Measurements from ENCODE around the gene KIF5C.
A peak's percentile ranks its signal among the peaks of the same experiment; 100 is the strongest.

Gene KIF5C

DNA sequence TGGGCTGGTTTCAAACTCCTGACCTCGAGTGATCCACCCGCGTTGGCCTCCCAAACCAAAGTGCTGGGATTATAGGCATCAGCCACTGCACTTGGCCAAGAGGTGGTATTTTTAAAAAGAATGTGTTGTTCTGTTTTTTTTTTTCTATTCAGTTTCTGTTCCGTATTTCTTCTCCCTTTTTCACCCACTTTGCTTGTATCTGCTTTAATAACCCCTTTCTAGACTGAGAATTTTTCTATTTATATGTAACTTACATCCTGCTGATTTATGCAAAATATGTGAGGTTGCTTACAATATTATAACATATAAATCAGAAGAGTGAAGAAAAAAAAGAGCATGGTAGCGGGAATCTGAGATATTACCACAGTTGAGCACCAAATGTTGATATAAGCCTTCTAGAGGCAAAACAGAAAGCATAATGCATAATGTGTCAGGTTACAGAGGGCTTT, 146.3 kb downstream of the KIF5C start:
- no peak for DNase-seq

DNA sequence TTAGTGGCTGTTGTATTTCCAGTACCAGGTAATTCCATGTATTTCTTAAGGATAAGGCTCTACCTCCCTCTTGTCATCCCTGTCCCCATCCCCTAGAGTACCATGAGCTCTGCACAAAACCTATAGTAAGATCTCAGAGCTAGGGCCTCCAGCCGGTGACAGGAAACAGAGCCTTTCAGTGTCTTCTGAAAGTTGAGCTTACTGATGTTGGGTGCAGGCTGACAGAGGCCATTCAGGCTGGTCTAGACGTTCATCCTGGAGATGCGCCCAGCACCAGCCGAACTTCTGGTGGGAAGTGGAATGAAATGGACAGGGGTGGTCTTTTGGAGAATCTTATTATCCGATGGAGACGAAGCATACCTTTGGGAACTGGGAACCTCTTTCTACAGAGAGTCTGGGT, 146.7 kb downstream of the KIF5C start:
- DNase-seq: no peak

DNA sequence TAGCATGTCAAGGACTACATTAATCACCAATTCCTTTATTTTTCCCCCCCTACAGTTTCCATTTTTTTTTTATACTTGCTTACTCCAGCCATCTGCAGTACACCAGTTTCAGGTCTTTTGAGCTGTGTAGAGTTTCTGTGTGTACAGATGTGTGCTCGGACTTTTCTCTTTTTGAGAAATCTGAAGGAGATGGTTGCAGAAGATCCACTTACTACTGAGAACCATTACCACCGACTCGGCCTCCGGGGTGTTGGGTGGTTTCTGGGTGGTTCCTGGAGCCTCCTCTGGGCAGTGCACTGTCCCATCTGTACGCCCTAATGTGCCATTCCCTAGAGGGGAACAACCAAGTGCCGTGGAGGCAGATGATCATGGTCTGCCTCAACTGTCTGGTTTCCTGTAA, 148.1 kb downstream of the KIF5C start:
- no peak for DNase-seq

DNA sequence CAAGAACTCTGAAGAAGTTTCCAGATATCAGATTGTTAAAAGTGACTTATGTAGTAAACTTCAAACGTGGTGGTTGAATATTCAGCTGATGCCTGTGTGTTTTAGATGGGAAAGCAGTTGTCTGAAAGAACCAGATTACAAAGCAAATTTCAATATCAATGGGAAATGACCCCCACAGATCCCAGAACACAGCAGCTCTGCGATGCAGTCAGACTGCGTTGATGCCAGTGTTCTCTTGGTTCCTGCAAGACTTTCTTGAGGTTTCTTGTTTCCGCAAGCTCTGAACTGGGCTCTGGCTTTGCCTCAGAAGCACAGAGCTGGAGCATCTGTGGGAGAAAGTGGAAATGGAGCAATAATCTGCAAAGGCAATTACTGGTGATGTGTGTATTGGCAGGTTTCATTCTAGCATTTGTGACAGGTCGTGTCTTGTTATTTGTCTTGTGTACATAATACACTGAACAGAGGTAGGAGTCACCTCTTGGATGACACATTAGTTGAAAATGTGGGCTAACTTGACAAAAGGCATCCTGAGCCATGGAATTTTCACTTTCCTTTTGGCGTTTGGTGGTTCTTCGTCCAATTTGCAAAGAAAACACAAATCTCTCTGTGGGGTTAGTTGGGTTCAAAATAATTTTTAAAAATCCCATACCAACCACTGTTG, 152.7 kb downstream of the KIF5C start:
- DNase-seq: no peak

DNA sequence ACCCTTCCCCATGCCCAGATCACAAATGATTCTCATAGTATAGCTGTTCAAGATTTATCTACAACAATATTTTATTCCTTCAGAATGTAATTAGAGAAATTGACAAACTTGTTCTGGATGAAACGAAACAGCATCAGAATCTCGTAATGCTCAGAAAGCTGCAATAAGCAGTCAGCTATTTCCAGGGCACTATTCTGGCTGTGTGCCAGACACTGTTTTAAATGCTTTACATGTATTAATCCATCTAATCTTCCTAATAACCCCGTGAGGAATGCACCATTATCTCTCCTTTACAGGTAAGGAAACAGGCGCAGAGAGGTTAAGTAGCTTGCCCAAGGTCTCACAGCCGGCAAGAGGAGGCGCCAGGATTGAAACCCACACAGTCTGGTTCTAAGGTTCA, 153.3 kb downstream of the KIF5C start:
- DNase-seq: no peak

DNA sequence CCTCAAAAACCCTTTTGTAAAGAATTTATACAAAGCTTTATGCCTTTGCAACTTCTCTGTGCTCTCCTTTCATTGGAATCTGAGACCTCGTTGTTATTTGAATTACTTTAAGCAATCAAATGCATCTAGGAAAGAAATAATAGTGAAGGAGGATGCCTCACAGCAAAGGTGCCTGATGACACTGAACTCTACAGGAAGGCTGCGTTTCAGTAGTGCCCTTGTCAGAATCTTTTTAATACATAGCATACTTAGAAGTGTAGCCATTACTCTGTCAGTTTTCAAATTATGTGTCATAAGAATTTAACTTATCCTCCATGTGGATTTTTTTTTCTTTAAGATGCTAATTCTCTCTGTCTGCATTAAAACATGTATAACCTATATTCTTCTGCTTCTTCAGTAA, 153.9 kb downstream of the KIF5C start:
- no peak for DNase-seq

DNA sequence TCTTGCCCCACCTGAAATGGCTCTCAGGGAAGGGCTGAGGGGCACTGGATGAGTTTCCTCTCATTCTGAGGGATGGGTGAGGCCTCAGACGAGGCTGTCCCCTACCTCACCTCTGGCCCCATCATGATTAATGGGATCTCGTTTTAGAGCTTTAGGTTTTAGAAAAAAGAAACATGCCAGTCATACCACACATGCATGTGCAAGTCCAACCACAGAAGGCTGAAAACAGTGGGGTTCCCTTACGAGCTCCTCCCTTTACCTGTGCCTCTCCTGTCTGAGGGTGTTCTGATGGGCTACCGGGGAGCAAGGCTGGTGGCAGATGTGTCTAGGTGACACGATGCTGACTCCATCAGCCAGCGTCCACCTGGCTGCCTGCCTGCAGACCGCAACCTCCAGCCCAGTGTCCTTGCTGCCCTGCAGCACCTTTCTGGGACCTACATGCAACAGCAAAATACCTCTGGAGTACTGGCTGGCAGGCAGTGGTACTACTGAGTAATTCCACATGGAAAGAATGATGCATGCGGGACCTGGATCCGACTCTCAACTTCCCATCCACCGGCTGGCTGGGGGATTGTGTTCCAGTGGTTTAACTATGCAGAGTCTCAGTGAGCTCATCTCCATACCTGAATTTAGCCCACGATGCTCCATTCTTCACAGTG, 154.4 kb downstream of the KIF5C start:
- DNase-seq: no peak

DNA sequence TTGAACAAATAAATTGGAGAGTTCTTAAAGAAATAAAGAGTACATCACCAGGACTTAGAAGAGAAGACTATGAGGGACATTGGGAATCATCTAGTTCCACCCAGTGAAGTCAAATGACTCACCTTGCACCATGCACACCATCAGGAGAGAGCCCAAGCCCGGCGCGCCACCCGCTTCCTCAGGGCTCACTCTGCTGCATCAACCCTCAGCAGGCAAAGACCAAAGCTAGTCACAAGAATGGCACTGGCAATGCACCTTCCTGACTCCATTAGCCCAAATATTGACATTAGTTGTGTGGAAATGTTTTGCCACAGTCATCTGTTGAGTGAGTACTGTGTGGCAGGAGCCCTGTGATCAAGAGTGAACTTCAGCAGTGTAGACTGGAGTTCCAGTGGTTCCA, 156.4 kb downstream of the KIF5C start:
- DNase-seq: no peak

DNA sequence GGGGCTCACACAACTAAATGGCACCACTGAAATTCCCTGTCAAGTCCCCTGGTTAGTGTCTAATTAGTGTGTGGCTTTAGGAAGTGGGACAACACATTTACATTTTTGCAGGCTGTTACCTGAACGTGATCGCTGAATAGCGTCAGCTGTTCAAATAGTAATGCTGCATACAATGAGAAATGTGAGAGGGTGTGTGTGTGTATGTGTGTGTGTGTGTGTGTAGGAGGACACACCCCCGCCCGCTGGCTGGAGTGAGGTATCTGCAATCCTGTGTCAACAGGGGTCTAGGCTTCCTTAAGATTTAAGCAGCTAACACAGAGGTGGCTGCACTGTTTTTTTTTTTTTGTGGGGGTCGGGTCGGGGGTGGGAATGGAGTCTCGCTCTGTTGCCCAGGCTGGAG, 158.7 kb downstream of the KIF5C start:
- DNase-seq: no peak

DNA sequence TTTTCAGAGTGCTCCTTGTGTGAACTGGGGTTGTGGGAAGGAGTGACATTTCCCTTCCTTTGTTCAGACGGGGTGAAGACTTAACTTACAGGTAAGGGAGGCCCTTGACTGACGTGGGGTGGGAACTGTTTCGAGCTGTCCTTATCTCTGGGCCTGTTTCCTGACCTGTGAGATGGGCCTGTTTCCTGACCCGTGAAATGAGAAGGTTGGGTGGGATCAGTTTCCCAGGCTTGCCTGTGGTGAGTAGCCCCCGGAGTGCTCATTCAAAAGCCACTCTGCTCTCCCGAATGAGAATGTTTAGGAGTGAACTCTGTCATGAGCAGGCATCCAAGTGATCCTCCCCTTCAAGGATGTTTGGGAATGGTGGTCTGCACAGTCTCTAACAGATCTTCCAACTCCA, 159.4 kb downstream of the KIF5C start:
- DNase-seq: no peak

DNA sequence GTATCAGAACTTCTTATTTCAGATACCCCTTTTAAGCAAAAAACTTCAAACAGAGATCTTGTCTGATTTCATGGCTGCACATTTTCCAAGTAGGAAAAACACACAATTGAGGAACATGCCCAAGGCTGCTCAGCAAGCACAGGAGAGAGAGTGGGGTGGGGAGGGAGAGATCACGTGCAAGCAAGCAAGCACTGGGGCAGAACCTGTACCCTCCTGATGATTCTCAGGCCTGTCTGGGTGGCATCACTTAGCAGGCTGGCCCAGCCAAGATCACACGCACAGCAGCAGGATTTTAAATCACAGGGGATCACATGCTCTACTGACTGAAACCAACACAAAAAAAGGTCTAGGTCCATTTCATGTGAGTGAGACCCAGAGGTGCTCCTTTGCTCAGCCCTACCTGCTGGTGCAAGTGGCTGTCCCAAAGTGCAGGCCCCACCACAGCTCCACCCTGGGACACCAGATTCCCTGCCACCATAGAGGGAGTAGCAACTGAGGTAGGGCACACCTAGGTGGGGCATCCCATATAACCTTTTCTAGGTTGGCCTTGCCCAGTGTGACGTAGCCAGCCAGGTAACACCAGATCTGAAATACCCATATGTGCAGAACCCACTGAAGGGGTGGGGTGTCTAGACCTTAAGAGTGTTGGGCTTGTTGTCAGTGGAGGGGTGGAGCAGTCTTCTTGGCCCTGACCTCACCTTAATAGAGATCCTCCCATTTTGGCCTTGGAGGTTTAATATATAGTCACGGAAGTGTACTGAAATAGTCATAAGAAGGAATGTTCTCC, 161.7 kb downstream of the KIF5C start:
- DNase-seq: no peak

DNA sequence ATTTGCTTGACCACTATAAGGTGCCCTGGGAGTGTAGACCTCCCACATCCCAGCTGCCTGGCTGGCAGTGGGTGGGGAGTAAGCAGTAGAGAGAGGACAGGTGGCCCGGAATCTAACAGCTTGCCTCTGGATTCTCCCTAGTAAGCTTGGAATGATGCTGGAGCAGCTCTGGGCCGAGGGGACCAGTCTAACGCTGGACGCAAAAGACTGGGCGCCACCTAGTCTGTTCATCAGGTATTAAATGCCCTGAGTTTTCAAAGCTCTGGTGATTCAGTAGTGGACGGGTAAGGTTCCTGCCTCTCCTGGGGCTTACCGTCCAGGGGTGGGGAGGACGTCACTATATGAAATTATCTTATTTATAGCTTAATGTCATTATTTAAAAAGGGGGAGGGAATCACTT, 162.8 kb downstream of the KIF5C start:
- DNase-seq: no peak

DNA sequence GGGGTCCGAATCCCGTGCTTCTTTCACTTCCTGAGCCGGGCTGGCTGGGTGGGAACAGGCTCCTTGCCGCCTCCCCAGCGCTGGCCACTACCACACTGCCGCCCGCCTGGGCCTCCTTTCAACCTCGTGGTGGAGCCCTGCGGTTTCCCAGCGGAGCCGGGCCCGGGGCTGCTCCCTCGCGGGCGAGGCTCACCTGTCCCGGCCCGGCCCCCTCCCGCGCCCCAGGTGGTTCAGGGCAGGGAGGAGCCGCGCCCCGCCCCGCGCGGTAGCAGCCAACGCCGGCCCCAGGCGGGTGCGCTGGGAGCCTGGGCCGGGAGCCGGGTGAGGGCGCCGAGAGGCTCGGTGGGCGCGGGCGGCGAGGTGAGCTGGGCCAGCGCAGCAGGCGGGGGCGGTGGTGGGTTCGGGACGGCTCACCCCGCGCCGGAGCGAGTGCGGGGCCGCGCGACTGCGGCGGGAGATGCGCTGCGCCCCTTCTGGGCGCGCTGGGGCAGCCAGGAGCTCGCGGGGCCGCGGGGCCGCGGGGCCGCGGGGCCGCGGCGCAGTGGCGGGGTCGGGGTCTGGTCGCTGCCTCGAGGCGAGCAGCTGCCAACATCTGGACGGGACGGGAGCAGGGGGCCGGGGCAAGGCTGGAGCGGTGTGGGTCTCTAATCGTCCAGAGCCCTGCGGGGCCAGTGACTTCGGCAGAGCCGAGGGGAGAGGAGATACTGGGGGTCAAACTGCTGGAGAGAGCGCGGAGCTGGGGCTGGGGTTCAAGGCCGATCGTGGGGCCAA, 163.6 kb downstream of the KIF5C start, which contains the start of gene LYPD6B:
LYPD6B (plus strand) TSS at position 258 of the 771 bp plus-strand sequence. CDS start 92,250 bp downstream, outside the sequence.
- no peak for DNase-seq

DNA sequence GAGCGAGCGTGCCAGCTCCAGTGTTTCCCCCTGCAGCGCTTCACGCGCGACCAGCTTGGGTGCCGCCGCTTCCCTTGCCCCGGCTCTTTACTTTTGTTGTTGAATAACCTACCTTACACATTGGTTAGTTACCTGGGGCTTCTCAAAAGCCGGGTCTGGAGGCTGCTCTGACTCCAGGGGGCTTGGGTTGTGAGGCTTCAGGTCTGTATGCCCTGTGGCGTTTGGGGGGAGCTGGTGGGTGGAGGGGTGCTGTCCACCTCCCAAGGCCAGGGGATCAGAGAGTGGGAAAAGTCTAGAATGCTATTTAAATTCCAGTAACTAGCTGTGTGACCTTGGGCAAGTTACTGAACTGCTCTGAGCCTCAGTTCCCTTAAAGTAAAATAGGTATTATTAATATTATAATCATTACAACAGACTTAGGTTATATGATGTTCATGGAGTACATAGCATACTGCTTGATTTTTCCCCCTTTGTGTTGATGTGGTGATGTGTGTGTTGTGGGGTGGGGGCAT, 164.2 kb downstream of the KIF5C start:
- DNase-seq: no peak

DNA sequence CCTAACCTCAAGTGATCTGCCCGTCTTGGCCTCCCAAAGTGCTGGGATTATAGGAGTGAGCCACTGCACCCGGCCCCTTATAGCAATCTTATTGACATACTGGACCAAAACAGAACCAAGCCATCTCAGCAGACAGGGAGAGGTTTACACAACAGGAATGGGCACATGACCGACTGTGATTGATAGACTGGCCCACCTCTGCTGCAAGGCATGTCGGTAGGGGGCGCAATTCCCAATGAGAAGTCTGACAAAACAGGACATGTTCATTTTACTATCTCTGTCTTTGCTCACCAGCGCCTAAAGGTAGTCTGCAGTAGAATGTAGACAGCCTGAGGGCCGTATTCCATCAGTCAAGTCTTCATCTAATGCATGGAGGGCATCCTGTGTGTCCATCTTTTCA, 165.4 kb downstream of the KIF5C start:
- peak; percentile 41 for DNase-seq

DNA sequence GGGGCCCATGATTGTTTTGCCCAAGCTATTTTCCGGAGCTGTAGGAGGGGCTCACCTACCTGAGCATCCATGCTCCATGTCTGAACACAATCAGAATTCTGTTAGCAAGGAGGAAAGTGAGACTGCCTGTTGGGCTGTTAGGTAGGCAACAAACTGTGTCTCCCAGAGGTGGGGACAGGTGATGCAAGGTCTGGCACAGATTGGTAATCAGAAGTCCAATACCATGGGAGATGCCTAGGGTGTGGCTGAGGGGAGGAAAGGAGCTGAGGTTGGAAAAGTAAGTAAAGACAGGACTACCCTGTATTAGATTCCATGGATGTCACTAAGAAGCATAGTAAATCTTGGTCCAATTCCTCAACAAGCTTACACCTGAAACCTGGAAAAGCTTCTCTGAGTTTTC, 166.5 kb downstream of the KIF5C start:
- DNase-seq: no peak

DNA sequence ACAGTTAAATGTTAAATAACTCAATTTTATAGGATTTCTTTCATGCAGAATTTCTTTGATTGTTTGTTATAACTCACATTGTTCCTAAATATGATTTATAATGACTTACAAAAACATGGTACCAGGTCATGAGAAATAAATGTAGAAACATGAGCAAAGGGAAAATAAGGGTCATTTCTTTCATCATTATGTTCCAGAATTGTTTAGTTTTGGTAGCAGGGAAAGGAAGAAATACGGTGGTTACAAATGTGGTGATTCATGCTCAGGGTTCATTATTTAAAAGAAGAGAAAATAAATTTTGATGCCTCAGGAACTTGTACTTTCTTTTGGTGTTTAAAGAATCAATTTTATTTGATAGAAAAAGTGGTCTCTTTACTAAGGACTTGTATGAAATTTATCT, 167.9 kb downstream of the KIF5C start:
- no peak for DNase-seq

DNA sequence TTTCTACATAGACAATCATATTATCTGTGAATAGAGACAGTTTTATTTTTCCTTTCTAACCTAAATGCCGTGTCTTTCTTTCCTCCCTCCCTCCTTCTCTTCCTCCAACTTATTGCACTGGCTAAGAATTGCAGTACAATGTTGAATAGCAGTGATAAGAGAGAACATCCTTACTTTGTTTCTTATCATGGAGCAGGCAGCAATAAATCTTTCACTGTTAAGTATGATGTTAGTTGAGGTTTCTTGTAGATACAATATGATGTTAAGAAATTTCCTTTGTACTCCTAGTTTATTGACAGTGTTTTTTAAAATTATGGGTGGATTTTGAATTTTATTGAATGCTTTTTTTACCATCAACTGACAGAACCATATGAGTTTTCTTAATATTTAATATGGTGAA, 169.5 kb downstream of the KIF5C start:
- DNase-seq: no peak

DNA sequence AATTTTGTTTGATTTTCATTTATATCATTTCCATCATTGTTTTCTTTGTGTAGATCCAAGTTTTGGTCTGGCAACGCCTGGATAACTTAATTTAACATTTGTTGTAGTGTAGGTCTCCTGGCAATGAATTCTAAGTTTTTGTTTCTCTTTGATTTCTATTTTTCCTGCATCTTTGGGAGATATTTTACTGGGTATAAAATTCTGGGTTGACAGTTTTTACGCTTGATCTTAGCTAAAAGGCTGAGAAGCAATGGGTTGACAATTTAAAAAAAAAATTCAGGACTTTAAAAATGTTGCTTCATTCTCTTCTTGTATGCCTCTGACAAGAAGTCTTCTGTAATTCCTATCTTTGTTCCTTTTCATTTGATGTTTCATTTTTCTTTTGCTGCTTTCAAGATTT, 172.1 kb downstream of the KIF5C start:
- DNase-seq: no peak

DNA sequence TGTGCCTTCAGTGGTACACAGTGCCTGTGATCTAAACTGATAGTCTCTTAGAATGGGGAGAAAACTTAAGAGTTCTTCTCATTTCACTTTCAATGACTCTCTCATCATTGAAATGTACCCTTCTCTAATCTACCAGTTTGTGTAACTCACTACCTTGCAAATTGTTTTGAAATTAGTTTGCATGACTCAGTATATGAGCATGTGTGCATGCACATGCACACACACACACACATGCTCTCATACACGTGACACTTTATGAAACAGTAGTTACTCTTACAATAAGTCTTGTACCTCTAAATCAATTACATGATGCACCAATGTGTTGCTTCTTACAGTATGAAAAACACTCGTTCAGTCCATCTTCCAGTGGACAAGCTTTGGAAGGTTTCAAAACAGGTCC, 174.1 kb downstream of the KIF5C start:
- DNase-seq: no peak

DNA sequence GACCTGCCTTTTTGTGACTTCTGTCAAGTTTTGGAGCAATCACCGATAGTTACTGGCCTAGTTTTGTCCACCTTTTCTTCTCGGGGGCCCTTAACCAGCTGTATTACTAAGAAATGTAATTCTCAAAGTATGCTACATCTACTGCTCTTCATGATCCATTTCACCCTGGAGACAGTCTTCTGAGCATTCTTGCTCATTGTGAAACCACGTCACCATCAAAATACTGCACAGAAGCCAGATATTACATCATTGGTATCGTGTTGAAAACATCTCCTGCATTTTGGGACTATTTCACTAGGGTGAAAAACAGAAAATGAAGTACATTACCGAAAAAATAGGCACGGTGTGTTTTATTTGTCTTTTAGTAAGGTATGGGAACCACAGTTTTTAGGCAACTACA, 175.2 kb downstream of the KIF5C start:
- DNase-seq: no peak

DNA sequence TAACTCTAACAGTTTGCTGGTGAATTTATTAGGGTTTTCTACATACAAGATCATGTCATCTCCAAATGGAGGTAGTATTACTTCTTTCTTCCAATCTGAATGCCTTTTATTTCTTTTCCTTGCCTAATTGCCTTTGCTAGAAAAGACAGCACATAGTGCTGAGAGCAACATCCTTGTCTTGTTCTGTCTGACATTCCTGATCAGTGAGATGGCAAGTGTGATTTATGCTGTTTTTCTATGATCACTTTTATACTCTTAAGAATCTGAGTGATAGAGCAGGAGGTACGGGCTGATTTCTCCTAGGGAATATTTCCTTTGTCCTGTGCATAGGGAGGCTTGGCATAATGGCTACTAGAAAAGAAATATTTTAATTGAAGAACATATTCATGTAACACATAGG, 180.7 kb downstream of the KIF5C start:
- DNase-seq: no peak

All from CD4-positive, alpha-beta T cell treated with Interleukin-17A for 1 hour (primary cell).